Measurements from ENCODE around the gene CHST11.
"Not testable (repeated sequence)": the region's sequence is repeated elsewhere in the genome, so short reads cannot be mapped to it uniquely, and the experiment has no call there.

Gene CHST11

DNA sequence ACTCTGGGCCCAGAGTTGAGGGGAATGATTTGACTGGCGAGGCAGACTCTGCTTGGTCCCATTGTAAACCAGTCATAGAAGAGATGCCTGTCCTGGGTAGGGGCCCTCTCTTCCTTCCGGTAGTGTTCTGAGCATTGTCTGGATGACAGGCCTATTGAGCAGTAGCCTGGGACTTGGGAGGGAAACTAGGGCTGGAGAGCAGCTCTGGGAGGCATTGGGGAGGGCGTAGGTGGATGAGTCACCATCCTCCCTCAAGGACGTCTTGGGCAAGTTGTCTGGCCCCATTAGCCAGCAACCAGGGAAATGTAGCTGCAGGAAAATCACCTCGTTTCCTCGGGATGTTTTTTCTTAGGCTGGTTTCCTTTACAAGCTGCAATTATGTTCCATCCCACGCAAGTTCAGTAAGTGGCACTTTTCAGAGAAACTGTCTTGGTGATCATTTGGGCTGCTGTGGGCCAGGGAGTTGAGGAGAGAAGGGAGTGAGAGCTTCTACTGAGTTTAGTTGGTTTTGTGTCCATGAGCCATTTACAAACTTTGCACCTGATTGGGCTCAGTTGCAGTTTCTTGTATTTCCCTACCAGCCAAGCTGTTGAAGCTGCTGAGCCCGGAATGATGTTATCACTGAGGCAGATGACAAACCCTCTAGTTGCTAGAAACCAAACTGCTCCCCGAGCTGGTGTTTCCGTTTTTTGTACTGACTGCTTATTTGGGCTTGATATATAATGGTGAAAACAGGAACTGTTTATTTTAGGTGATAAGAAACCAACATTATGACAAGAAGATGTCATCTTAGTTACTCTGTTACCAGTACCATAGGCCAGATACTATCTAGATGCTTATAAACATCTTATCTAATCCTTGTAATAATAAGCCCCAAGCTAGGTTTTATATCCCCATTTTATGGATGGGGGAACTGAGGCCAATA is 147.6 kb downstream of the CHST11 start:
- peak; percentile 98 for DNase-seq (ENCODE audit: low read depth)

DNA sequence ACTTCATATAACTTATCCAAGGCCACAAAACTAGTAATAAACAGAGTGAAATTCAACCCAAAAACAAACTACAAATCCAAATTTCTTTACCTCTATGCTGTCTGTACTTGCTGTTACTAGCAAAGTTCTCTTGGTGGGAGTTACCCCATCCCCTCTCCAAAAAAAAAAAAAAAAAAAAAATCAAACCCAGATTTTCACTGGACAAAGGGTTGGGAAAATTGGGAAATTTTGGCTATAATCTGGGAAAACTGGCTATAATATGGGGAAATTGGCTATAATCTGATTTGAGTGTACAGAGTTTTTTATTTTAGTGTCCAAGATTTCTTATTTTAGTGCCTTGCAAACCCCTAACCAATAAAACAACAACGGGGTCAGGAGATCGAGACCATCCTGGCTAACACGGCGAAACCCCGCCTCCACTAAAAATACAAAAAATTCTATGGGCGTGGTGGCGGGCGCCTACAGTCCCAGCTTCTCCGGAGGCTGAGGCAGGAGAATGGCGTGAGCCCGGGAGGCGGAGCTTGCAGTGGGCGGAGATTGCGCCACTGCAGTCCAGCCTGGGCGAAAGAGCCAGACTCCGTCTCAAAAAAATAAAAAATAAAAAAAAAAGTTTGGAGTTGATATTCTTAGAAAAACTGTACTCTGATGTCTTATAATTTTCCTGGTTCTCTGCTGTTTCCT is 148.4 kb downstream of the CHST11 start:
- DNase-seq (ENCODE audit: low read depth), result no peak

DNA sequence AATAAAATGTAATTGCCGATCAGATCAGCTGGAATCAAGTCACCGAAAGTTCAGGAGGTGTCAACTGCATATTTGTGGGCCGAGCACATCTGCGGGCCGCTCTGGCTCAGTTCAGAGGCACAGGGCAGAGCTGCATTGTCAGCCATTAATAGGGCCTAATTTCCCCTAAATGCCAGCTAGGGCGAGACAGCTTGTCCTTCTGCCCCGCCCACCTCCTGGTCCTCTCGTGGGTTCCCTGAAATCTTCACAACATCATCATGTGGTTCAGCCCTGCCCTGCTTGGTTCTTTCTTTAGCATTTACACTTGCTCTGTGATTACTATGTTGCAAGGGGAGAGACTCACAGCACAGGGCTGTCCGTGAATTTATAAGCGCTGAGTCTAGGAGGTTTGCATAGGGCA is 148.9 kb downstream of the CHST11 start:
- peak; percentile 43 for DNase-seq (ENCODE audit: low read depth)

DNA sequence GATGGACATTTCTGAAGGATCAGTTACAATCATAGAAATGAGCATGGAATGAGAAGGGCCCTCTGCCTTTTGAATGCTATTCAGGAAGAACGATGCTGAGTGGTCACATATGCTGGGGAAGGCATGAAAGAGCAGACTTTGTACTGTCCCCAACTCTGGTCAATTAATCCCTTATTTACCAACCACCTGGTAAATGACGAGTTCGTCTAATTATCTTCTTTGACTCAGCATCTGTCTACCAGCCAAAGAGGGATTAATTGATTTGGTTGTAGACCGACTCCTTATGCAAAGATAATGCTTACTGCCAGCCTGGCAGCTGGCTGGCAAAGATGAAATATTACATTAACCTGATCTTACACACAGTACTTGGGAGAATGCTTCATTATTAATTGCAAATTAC is 152.2 kb downstream of the CHST11 start:
- DNase-seq (ENCODE audit: low read depth), result no peak

DNA sequence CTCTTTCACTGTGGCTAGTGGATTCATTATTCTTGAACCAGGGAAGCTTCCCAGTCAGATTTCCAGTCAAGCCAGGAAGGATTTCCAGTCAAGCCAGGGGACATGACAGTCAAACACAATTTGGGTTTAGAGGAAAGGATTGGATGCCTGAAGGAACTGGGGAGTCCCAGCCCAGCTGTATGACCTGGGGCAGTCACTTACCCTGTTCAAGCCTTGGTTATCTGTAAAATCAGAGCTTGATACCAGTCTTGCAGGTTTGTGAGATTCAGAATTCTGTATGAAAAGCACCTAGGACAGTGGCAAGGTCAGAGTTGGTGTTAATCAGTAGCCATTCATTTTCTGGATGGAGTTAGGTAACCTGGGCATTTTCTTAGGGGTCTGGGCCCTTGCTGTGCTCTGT is 152.7 kb downstream of the CHST11 start:
- no peak for DNase-seq (ENCODE audit: low read depth)

DNA sequence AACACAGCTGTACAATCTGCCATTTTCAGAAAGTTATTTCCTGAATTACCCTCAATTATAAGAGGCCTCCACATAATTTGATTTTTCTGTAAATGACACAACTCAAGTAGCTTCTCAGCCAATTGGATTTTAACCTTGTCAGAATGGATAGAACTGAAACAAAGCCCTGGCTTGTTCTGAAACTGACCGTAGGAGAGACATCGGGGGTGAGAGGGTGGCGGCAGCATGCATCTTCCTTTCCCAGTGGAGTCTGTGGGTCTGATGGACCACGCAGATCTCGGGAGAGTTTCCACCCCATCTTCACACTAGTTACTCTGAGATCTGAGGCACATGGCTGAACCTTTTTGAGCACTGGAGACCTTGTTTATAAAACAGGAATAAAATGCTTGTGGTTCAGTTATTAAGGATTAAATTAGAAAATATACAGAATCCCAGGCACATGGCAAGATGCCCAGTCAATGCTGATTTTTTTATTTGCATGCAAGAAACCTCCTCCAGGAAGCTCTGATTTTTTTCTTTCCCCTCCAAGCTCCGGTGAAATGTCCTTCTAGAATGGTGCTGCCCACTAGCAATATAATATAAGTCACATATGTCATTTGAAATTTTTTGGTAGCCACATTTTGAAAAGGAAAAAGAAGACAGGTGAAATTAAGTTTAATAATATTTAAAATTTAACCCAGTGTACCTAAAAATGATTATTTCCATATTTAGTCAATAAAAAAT is 153.9 kb downstream of the CHST11 start:
- DNase-seq (ENCODE audit: low read depth), result no peak

DNA sequence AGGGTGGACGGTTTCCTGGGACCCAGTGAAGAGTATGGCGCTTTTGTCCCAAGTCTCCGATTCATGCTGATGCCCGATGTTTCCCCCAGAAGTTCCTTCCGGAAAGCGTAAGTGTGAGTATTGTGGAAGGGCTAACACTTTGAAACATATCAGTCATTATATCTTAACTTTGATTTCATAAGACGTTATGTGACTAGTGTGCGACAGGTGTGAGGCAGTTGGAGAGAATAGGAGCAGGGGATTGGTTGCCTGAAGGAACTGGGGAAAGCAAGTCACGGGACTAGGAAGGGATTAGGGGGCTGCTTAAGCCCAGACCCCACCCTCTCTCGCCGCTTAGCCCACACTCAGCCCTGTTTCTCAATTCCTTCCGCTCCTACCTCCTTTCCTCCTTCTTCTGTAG is 154.9 kb downstream of the CHST11 start:
- DNase-seq (ENCODE audit: low read depth), result no peak

DNA sequence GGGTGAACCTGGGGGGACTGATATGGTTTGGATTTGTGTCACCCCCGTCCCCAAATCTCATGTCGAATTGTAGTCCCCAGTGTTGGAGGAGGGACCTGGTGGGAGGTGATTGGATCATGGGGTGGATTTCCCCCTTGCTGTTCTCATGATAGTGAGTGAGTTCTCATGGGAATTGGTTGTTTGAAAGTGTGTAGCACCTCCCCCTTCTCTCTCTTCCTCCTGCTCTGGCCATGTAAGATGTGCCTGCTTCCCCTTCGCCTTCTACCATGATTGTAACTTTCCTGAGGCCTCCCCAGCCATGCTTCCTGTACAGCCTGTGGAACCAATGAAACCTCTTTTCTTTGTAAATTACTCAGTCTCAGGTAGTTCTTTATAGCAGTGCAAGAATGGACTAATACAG is 156.6 kb downstream of the CHST11 start:
- not testable (repeated sequence) for DNase-seq (ENCODE audit: low read depth)

DNA sequence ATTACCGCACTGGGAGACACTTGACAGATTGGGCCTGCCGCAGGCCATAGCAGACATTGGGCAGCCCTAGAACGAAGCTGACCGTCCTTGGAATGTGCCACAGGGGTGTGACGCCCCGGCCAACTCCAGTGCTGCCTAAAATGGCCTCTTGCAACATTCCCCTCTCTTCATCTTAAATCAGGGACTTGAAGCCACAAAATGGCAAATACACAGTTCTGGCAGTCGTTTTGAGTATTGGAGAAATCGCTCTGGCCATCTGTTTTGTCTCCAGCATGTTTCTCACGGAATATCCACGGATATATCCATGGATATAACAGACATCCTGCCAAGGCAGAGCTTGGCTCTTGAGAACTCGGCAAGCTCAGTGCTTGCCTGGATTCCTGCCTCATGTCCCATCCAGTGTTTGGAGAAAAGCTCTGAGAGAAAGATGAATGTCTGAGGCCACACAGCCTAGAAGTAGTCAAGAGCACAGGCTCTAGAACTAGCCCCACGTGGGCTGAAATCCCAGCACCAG is 158.4 kb downstream of the CHST11 start:
- peak; percentile 48 for DNase-seq (ENCODE audit: low read depth)

DNA sequence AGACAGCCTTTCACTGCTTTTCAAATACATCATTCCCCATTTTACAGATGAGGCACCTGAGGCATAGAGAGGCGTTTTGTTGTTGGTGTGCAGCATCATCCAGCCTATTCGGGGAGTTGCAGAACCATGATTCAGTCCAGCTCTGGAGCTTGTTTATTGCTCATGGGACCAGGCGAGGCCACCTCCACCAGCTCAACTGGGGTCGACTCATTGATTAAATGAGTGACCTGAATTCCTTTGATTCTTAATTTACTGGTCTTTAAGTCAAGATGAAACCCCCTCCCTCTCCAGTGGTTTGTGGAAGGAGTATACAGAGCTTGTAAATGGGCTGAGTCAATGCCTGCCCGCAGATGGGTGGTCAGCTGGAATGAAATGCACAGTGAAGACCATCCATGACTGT is 161.9 kb downstream of the CHST11 start:
- no peak for DNase-seq (ENCODE audit: low read depth)

DNA sequence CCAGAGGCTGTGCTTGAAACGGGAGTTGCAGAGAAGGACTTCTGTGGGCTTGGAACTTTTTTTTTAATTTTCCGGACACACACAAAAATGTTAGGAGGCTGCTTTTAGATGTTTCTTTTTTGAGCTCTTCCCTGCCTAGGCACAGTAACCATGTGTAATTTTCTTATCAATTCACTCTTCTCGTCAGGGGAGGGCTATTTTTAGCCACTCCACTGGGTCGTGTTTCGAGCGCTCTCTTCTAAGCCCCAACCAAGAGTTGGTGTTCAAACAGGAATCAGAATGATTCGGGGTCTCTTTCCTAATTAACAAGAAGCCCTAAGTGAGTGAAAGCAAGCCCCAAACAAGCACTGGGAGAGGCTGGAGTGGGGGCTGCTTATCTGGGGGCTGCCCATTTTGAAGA is 162.6 kb downstream of the CHST11 start:
- DNase-seq (ENCODE audit: low read depth), result no peak

DNA sequence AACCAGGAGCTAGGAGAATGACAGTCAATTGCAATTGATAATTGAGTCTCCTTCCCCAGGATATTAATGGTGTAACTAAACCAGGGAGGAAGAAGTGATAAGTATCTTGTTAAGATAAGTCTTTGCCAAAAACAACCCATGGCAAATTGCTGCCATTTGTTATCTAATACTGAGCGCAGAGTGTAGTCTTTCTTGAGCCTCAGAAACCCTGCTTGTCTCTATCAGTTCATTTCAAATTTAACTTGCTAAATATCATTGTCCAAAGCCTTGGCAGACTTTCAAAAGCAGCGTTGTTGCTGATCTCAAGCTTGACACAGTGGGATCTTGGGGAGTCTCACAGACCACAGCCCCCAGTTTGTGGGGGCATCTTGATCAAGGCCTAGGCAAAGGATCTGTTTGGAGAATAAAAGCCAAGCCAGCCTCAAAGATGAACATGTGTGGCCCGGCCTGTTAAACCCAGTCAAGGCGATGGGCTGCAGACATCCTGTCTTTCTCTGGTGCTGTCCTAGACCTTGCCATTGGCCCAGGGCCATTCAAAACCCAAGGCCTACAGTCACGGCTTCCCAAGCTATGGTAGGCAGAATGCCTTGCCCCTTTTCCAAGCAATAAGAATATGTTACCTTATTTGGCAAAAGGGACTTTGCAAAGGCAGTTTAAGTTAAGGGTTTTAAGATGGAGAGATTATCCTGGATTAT is 164.2 kb downstream of the CHST11 start:
- no peak for DNase-seq (ENCODE audit: low read depth)

DNA sequence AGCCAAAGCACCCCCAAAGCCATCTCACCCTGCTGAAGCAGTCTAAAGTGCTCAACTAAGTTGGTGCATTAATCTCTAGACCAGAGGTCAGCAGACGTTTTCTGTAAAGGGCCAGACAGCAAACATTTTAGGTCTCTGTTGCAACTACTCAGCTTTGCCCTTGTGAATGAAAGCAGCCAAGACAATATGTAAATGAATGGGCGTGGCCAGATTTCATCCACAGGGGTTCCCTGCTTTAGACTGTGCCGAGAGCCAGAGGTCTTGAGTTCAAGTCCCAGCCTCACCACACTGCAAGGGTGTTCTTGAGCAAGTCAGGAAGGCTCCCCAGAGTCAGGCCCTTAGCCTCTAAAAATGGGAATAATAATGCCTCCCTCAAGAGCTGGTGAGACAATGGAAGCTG is 166.2 kb downstream of the CHST11 start:
- DNase-seq (ENCODE audit: low read depth), result no peak

DNA sequence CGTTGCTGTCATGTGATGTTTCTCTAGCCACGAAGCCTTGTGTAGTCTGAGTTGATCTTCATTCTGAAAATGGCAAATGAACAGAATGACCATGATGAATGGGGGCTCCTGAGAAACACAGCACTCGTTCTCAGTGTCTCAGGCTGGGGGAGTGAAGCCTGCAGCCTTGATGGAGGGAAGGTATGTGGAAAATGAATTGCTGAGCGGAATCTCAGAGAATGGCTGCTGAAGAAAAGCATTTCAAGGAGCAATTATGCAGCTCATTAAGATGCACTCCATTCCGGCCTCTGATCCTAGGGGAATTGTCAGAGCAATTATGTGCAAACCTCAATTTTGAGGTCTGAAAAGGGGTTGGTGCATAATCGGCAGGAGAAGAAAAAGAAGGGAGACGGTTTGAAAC is 167.1 kb downstream of the CHST11 start:
- DNase-seq (ENCODE audit: low read depth), result no peak

DNA sequence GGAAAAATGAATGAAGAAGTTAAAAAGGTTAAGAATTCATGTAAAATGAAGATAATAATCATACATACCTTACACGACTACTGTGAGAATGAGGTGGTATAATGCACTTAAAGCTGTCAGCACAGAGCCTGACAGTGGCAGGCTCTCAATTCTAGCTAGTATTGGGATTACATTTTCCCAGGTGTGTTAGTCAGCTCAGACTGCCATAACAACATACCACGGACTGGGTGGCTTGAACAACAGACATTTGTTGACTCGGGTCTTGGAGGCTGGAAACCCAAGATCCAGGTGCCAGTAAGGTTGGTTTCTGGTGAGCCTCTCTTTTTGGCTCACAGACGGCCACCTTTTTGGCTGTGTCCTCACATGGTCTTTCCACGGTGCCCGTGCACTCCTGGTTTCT is 167.8 kb downstream of the CHST11 start:
- no peak for DNase-seq (ENCODE audit: low read depth)

DNA sequence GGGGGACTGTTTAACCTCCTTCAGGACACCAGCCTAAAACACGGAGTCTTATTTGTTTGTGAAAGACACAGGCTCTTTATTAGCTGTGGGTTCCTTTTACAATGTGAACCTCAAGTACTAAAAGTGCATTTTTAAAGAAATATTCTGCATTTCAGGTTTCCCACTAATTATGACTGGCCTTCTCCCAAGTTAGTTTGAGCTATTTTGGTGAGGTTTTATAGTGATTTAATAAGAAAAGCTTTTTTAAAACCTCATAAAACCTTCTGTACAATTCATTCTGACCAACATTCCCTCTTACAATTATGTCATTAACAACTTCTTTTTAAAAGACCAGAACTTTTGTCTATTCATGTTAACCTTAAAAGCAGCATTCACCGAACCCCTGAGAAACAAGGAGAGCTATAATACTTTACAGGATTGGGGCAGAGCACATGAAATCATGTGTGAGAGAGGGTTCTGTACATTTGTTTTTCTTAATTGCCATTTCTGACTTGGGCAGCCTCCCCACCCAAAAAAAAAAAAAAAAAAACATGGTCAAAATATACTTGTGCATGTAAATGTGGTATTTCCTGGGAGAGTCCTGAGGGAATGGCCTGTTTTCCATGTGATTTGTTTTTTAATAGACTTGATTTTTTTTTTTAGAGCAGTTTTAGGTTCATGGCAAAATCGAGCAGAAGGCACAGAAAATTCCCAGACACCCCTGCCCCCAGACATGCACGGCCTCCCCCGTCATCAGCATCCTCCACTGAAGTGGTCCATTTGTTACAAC is 169.5 kb downstream of the CHST11 start:
- DNase-seq (ENCODE audit: low read depth), result no peak

DNA sequence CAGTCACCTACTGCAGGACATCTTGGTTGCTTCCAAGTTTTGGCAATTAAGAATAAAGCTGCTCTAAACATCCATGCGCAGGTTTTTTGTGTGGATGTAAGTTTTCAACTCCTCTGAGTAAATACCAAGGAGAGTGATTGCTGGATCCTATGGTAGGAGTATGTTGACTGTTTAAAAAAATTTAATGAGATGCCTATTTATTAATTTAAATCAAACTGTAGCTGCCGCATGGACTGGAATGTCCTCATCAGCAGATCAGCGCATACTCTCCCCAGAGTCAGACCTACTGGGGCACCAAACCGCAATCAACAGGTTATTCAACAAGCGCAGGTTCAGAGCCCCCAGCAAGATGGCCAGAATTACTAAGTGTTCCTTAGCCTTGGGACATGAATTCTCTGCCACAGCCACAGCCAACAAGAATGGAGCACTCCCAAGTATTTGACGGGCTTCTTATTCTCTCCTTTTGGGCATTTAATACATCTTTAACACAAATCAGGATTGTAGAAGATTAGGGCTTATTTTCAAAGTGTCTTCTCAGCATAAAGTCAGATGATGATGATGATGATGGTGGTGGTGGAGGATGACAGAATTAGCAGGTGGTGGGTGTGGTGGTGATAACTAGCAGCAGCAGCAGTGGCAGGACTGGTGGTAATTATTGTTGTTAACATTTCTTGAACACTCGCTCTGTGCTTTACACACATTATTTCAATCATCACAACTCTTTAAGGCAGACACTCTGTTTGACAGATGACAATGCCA is 170.7 kb downstream of the CHST11 start:
- DNase-seq (ENCODE audit: low read depth), result no peak

DNA sequence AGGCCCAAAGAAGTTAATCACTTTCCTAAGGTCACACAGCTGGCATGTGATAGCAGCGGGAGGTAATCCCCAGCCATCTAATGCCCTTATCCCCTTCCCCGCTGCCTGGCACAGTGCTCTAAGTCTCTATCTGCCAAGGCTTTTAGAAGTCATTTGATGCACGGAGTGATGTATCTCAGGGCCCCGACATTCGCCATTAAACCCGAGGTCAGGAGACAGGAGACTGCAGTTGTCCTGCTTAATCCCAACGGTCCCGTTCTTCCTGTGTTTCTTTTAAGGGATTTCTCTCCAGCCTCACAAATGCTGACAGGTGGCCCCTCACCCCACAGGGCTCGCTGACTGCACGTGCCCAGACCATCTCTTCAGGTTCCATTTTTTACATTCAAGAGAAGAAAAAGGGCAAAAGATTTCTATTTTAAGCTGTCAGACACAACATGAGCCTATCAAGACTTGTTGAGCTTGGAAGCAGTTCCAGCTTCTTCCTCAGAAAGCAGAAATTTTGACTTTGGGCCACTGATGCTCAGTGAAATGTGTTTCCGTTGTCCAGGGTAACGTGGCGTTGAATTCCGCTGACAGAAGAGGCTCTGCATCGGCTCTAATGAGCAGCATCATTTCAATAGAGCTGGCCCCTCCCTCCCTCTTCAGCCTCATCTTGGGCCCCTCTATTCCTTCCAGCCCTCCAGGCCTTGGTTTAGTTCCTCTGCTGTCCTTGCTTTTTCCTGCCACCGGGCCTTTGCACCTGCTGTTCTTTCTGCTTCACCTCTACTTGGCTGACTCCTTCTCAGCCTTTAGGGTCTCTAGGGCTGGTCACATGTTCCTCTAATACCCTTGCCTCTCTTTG is 171.5 kb downstream of the CHST11 start:
- no peak for DNase-seq (ENCODE audit: low read depth)

DNA sequence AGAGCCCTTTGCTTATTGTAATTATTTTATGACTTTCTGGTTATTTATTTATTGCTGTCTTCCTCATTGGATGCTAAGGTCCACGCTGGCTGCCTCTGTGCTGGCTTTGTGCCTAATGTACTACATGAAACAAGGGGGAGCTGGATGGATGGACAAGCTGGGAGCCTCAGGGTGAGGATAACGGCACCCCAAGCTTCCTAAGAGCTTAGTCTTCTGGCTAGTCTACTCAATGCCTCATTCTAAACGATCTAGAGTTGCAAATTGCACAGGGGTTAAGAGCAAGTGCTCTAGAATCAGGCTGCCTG is 172.0 kb downstream of the CHST11 start:
- no peak for DNase-seq (ENCODE audit: low read depth)

DNA sequence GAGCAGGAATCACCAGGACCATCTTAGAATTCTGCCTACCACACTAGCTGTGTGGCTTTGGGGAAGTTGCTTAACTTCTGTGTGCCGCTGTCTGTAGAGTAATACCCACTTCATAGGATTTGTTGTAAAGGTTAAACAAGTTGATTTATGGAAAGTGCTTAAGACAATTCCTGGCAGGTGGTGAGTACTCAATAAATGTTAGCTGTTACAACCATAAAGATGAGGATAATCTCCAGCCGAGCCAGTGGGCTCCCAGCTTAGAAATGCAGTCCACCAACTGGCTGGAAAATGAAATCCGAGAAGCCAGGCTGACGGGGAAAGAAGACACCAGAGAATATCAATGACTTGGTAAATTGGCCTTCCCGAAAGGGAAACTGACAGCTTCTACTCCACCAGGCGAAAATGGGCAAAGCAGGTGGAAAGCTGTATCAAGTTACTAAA is 173.5 kb downstream of the CHST11 start:
- no peak for DNase-seq (ENCODE audit: low read depth)
